ENCODE data around the gene CLCNKA. TPM values are rescaled to one million over a fixed set of nuclear protein-coding genes. Genes with fewer than 3 reads are reported as not detected.

Gene CLCNKA
- total RNA-seq, 1 experiment from 2014 or later: 1.0 TPM

DNA sequence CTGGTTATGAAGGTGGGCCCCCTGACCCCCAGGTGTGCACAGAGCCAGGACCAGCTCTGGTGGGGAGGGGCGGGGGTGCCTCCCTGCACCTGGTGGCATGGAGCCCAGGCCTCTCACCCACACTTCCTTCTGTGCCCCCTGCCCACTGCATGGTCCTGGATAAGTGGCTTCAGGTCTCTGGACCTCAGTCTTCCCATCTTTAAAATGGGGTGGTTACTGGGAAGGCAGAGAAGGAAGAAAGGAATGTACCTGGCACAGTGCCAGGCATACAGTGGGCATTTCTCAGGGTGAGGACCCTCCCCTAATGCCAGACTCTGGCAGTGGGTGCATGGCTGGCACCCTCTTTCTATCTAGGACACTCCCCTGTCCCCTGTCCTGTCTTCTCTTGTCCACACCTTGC, 7.5 kb downstream of the CLCNKA start:
- no peak for TF ChIP-seq EZH2 (IDR thresholded peaks at IDR 0.05; ENCODE audit: low read depth)
- TF ChIP-seq, protein P1, sequence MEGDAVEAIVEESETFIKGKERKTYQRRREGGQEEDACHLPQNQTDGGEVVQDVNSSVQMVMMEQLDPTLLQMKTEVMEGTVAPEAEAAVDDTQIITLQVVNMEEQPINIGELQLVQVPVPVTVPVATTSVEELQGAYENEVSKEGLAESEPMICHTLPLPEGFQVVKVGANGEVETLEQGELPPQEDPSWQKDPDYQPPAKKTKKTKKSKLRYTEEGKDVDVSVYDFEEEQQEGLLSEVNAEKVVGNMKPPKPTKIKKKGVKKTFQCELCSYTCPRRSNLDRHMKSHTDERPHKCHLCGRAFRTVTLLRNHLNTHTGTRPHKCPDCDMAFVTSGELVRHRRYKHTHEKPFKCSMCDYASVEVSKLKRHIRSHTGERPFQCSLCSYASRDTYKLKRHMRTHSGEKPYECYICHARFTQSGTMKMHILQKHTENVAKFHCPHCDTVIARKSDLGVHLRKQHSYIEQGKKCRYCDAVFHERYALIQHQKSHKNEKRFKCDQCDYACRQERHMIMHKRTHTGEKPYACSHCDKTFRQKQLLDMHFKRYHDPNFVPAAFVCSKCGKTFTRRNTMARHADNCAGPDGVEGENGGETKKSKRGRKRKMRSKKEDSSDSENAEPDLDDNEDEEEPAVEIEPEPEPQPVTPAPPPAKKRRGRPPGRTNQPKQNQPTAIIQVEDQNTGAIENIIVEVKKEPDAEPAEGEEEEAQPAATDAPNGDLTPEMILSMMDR (conservative IDR thresholded peaks at IDR 0.05): no peak

DNA sequence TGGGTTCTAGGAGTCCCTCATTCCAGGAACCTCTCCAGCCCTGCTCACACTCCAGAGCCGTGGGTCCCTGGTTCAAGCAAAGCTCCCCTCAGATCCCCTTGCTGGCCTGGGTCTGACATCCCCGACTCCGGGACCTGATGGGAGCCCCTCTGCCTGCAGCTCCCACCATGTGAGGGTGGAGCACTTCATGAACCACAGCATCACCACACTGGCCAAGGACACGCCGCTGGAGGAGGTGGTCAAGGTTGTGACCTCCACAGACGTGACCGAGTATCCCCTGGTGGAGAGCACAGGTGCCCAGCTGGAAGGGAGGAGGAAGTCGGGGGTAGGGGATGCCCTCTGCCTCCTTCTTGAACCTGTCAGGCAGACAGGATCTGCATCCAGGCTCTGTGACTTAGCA, 9.7 kb downstream of the CLCNKA start:
- Histone ChIP-seq H3K9me2 (ENCODE audit: insufficient read depth) (no peaks in the 10 kb centered on the region), H3K4me2 (no peak overlapping the region), H3K36me3 (ENCODE audit: low read depth) (no peaks in the 10 kb centered on the region), H4K20me1 (ENCODE audit: insufficient read depth) (no peaks in the 10 kb centered on the region), H2AFZ (no peak overlapping the region), H3K4me3 (no peak overlapping the region), H3K27me3 (ENCODE audit: insufficient read depth, low read depth) (no peaks in the 10 kb centered on the region), H3K4me1 (replicated peaks; ENCODE audit: insufficient read depth) (no peaks in the 10 kb centered on the region), H3F3A (ENCODE audit: insufficient read depth, low read depth) (no peaks in the 10 kb centered on the region), H3K79me2 (ENCODE audit: low read depth) (no peaks in the 10 kb centered on the region), H3K27ac (no peak overlapping the region), H3K9me3 (ENCODE audit: insufficient read depth, low read depth) (no peaks in the 10 kb centered on the region)
- CTCF ChIA-PET: no interaction called here
- BruUV-seq (replicated peaks): no TSS peak
- POLR2A ChIA-PET (ENCODE audit: unreplicated experiment): no interaction called here
- intact Hi-C loops (cut with micrococcal nuclease; ENCODE audit: unreplicated experiment): no loop called here
- DNase-seq: no peak
- TF ChIP-seq, protein P1 (conservative IDR thresholded peaks at IDR 0.05): no peak
- no peak for TF ChIP-seq EZH2 (IDR thresholded peaks at IDR 0.05; ENCODE audit: low read depth)

More for the DNA sequence above, 7.5 kb downstream of the CLCNKA start:
- POLR2A ChIA-PET (ENCODE audit: unreplicated experiment): no interaction called here
- no peaks in the 10 kb centered on the region for H3K9me2 ChIP-seq (ENCODE audit: insufficient read depth)
- CTCF ChIA-PET: no interaction called here
- 0 out of 2 replicates have a peak, but pooled peaks cover 3% of the 10 kb centered on the region for H3F3A ChIP-seq (ENCODE audit: insufficient read depth, low read depth)
- no peaks in the 10 kb centered on the region for H3K36me3 ChIP-seq (ENCODE audit: low read depth)
- no peaks in the 10 kb centered on the region for H3K9me3 ChIP-seq (ENCODE audit: insufficient read depth, low read depth)
- DNase-seq: no peak
- H2AFZ ChIP-seq: no peak overlapping the region
- no peaks in the 10 kb centered on the region for H3K79me2 ChIP-seq (ENCODE audit: low read depth)
- intact Hi-C loops (cut with micrococcal nuclease; ENCODE audit: unreplicated experiment): no loop called here
- H4K20me1 ChIP-seq (ENCODE audit: insufficient read depth): no peaks in the 10 kb centered on the region
- no peak overlapping the region for H3K27ac ChIP-seq
- no peaks in the 10 kb centered on the region for H3K4me1 ChIP-seq (replicated peaks; ENCODE audit: insufficient read depth)
- no peak overlapping the region for H3K4me3 ChIP-seq
- no peaks in the 10 kb centered on the region for H3K27me3 ChIP-seq (ENCODE audit: insufficient read depth, low read depth)
- no TSS peak for BruUV-seq (replicated peaks)
- H3K4me2 ChIP-seq: no peak overlapping the region

DNA sequence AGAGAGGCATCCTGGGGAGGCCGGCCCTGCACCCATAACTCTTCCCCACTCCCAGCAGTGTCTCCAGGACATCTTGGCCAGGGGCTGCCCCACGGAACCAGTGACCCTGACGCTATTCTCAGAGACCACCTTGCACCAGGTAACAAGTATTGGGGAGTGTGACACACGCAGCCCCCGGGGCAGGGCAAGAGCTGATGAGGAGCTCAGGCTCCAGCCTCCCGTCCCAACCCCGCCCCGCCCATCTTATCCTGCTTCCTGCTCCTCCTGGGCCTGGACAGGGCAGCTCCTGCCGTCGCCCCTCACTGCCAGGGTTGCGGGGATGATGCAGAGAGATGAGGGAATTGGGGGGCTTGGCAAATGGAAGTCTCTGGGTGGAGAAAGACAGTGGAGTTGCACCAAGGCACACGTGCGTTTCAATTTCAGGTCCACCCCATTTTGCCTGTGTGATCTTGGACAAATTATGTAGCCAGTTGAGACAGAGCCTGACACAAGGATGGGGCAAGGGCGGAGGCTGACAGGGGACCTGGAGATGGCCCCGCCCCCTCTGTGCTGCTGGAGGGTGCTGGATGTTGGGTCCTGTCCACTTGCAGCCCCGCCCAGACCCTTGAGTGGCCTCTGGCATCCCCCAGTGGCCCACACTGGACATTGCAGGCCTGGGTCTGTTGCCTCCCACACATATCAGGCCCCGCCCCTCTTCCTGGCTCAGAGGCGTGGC, 10.7 kb downstream of the CLCNKA start:
- no peaks in the 10 kb centered on the region for H3K9me3 ChIP-seq (ENCODE audit: insufficient read depth, low read depth)
- no peaks in the 10 kb centered on the region for H3K79me2 ChIP-seq (ENCODE audit: low read depth)
- H3K36me3 ChIP-seq (ENCODE audit: low read depth): no peaks in the 10 kb centered on the region
- H3K27ac ChIP-seq: no peak overlapping the region
- BruUV-seq (replicated peaks): no TSS peak
- no peaks in the 10 kb centered on the region for H3K4me1 ChIP-seq (replicated peaks; ENCODE audit: insufficient read depth)
- DNase-seq: peak; percentile 64 to 89
- H3K27me3 ChIP-seq (ENCODE audit: insufficient read depth, low read depth): no peaks in the 10 kb centered on the region
- CTCF ChIA-PET: no interaction called here
- H4K20me1 ChIP-seq (ENCODE audit: insufficient read depth): no peaks in the 10 kb centered on the region
- H3K4me2 ChIP-seq: no peak overlapping the region
- intact Hi-C loops (cut with micrococcal nuclease; ENCODE audit: unreplicated experiment): loop anchor here (1.0 to 2.0 kb wide), 2 partner anchors 23 to 292 kb away; no protein-coding TSS in a partner anchor
- TF ChIP-seq, protein P1 (conservative IDR thresholded peaks at IDR 0.05): peak; percentile 86
- TF ChIP-seq EZH2 (IDR thresholded peaks at IDR 0.05; ENCODE audit: low read depth): no peak
- H2AFZ ChIP-seq: no peak overlapping the region
- POLR2A ChIA-PET (ENCODE audit: unreplicated experiment): no interaction called here
- no peaks in the 10 kb centered on the region for H3K9me2 ChIP-seq (ENCODE audit: insufficient read depth)
- no peak overlapping the region for H3K4me3 ChIP-seq
- no peaks in the 10 kb centered on the region for H3F3A ChIP-seq (ENCODE audit: insufficient read depth, low read depth)
